NAMALWA (cell line): ENCODE measurements around the gene PCARE.
"Not testable (repeated sequence)": the region's sequence is repeated elsewhere in the genome, so short reads cannot be mapped to it uniquely, and the experiment has no call there.

Experiments
- DNase-seq: peaks from one replicate; pipeline ENCODE4 v3.0.0-alpha.2; 2015; ENCODE audit warnings: low spot score

The PCARE gene

GRCh38 chr2:29096969-29097368 is 22.6 kb upstream of the PCARE start:
- no peak for DNase-seq

GRCh38 chr2:29090311-29090710 is 16.0 kb upstream of the PCARE start:
- DNase-seq, result not testable (repeated sequence)

GRCh38 chr2:29084554-29084953 is 10.2 kb upstream of the PCARE start:
- no peak for DNase-seq

- no peak for DNase-seq
Observed at GRCh38 chr2:29082804-29083495, 8.6 kb upstream of the PCARE start.

GRCh38 chr2:29080886-29081743 is 6.8 kb upstream of the PCARE start:
- DNase-seq, result no peak

GRCh38 chr2:29079887-29080286 is 5.6 kb upstream of the PCARE start:
- DNase-seq, result no peak

GRCh38 chr2:29075894-29076705 is 1.8 kb upstream of the PCARE start:
- DNase-seq, result no peak

GRCh38 chr2:29073933-29074332 is 390 bp downstream of the PCARE start:
- DNase-seq, result no peak

GRCh38 chr2:29072971-29073725 is 1.2 kb downstream of the PCARE start:
- DNase-seq, result no peak

GRCh38 chr2:29072251-29072650 is 2.1 kb downstream of the PCARE start:
- no peak for DNase-seq

GRCh38 chr2:29071032-29071975 is 3.0 kb downstream of the PCARE start:
- no peak for DNase-seq

GRCh38 chr2:29070526-29070925 is 3.8 kb downstream of the PCARE start:
- DNase-seq, result no peak

- no peak for DNase-seq
Observed at GRCh38 chr2:29068513-29068912, 5.8 kb downstream of the PCARE start.

- DNase-seq, result no peak
Observed at GRCh38 chr2:29066997-29067605, 7.2 kb downstream of the PCARE start.

- no peak for DNase-seq
Observed at GRCh38 chr2:29066271-29066860, 8.0 kb downstream of the PCARE start.

GRCh38 chr2:29065068-29065811 is 9.1 kb downstream of the PCARE start:
- DNase-seq, result no peak

GRCh38 chr2:29064746-29065067 is 9.6 kb downstream of the PCARE start:
- no peak for DNase-seq

GRCh38 chr2:29064346-29064715 is 10.0 kb downstream of the PCARE start:
- no peak for DNase-seq

- no peak for DNase-seq
Observed at GRCh38 chr2:29063646-29064345, 10.5 kb downstream of the PCARE start.
